ENCODE results near the gene CEACAM1.
A peak's percentile ranks its signal among the peaks of the same experiment; 100 is the strongest.
"Not testable (repeated sequence)": the region's sequence is repeated elsewhere in the genome, so short reads cannot be mapped to it uniquely, and the experiment has no call there.

CEACAM1 gene

DNA sequence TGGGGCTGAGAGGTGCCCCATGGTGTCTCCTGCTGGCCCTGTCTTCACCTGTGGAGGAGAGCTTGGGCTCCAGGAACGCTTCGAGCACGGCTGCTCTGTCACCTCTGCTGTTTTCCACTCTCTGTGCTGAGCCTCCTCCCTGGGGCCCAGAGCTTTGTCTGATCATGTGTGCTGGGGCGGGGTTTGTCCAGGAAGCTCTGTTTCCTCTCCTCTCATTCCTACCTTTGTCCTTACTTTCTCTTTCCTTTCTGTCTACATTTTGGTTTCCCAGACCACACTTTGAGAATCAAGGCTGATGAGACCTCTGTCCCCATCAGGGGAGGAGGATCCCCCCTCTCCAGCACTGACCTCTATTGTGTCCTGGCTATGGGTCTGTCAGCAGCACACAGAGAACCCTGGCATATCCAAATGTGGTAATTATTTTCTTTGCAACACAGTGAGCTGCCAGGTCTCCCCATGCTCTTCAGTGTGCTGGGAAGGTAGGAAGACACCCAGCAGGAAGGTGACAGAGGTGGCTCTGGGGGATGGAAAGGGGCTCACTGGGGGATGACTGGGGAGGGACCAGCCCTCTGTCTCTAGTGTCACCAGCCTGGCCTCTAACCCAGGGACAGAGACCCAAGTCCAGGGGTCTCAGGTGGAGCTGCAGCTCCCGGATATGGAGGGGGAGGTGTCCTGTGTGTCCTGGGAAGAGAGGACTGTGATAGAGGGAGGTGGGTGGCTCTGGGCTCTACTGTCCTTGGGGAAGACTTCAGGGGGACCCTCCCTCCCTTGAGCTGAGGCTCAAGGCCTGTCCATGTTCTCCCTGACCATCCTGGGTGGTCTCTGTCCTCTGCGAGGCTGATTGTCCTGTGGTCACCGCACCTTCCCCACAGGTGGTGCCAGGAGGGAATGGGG, at the start of gene CEACAM1:
CEACAM1 (minus strand) TSS at position 128 of the 894 bp plus-strand sequence; CDS start at position 21, 107 bp downstream.
- DNase-seq: peak; percentile 34 to 59

DNA sequence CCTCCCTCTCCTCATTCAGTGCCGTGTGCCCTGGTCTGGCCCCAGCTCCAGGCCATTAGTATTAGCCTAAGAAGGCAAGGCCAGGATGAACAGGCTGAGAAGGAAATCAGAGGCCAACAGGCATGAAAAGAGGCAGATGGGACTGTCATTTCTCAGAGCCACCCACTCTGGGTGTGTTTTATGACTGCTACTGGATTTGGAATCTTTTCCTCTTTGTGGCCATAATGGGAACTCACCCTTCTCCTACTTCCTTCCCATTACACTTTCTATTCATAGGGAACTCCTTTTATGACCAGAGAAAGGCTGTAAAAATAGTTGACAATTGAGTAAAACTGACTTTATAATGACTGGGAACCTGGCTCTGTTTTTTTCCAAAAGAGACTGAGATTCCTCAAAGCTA, 48.7 kb upstream of the CEACAM1 start:
- DNase-seq: no peak

GRCh38 chr19:42576241-42576640, 48.0 kb upstream of the CEACAM1 start:
- no peak for DNase-seq

- no peak for DNase-seq
These were observed 45.4 kb upstream of the CEACAM1 start for GRCh38 chr19:42573642-42574041.

- no peak for DNase-seq
These were observed 42.8 kb upstream of the CEACAM1 start for GRCh38 chr19:42571116-42571515.

GRCh38 chr19:42569193-42569592, 40.9 kb upstream of the CEACAM1 start:
- no peak for DNase-seq

GRCh38 chr19:42568006-42568405, 39.7 kb upstream of the CEACAM1 start:
- no peak for DNase-seq

GRCh38 chr19:42567567-42567966, 39.3 kb upstream of the CEACAM1 start:
- DNase-seq: no peak

- peak in 1 of 2 donors; percentile 38 for DNase-seq
These were observed 35.3 kb upstream of the CEACAM1 start for GRCh38 chr19:42563352-42564210.

GRCh38 chr19:42561512-42561911, 33.2 kb upstream of the CEACAM1 start:
- DNase-seq: no peak

GRCh38 chr19:42560731-42561130, 32.5 kb upstream of the CEACAM1 start:
- no peak for DNase-seq

GRCh38 chr19:42558450-42559150, 30.3 kb upstream of the CEACAM1 start:
- no peak for DNase-seq

- DNase-seq: not testable (repeated sequence)
These were observed 29.1 kb upstream of the CEACAM1 start for GRCh38 chr19:42557386-42557871.

DNA sequence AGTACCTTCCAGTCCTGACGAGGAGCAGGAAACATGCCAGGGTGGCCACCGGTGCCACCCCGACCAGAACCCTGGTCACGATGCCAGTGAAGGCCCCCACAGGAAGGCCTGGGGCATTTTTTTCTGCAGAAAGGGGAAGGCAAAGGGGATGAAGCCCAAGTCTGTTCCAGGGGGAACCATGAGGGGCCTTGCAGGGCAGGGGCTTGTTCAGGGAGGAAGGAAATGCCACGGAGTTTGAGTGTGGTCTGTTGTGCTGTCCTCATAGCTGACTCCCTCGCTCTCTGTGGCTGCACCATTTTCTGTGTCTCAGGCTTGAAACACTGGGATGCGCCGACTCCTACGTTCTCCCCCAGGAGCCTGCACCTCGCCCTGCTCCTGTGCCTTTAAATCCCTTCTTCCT, 27.5 kb upstream of the CEACAM1 start:
- DNase-seq: no peak

GRCh38 chr19:42555317-42555716, 27.0 kb upstream of the CEACAM1 start:
- DNase-seq: no peak

DNA sequence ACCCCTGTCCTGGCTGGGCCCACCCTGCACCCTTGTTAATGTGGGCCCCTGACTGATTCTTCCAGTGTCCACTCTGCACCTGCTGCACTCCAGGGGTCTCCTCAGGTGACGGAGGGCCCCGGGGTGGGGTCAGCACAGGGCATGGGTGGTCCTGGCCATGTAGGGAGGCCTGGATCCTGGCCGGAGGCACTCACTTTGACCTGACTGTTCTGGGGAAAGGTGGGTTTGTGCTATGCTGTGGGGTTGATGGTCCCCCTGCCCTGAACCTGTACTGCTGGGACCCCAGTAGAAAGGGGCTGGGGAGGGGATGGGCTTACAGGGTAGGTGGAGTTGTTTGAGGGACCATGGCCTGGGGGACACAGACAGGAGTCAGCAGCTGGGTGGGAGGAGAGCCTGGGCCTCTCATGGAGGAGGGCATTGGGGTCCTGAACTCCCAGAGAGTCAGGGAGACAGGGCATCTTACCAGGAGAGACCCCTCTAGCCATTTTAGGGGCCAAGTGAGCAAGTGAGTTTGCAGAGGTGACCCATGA, 25.8 kb upstream of the CEACAM1 start:
- no peak for DNase-seq

DNA sequence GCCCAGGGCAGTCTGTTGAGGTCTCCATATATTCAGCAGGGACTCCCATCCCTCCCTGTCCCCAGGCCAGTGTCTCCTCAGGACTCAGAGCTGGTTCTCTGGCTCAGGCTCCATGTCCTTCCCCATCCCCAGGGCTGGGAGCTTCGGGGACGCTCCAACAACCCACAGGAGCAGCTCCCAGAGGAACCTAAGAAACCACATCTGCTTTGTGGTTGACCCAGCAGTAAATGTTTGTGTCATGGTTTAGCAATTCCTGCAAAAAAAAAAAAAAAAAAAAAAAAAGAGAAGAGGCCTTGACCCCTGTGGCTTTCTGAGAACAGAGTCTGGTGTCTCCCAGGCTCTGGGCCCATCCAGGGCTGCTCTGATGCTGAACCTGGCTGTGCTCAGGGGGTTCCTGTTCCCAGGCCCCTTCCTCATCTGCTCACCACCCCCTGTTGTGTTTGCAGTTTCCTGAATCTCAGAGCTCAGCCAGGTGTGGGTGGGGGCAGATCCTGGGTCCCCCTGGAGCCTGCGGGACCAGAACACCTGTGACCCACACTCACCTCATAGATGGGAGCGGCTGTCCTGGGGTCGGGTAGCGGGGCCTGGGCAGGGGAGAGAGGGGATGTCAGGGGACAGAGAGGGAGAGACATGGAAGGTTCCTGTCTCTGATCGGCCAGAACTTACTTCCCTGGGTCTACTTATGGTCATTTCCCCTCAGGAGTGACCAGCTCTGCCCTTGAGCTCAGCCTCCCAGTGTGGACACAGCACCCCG, 25.2 kb upstream of the CEACAM1 start:
- no peak for DNase-seq

- DNase-seq: no peak
These were observed 24.1 kb upstream of the CEACAM1 start for GRCh38 chr19:42552086-42553065.

DNA sequence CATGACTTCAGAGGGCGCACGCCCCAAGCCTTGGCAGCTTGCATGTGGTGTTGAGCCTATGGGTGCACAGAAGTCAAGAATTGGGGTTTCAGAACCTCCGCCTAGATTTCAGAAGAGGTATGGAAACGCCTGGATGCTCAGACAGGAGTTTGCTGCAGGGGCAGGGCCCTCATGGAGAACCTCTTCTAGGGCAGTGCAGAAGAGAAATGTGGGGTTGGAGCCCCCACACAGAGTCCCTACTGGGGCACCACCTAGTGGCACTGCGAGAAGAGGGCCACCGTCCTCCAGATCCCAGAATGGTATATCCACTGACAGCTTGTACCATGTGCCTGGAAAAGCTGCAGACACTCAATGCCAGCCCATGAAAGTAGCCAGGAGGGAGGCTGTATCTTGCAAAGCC, 22.2 kb upstream of the CEACAM1 start:
- not testable (repeated sequence) for DNase-seq

- DNase-seq: not testable (repeated sequence)
These were observed 20.8 kb upstream of the CEACAM1 start for GRCh38 chr19:42549067-42549466.

- no peak for DNase-seq
These were observed 20.3 kb upstream of the CEACAM1 start for GRCh38 chr19:42548552-42548951.

Data from CD4-positive, alpha-beta T cell treated with Interferon alpha-2 for 1 hour (primary cell).